GM21576 (cell line): ENCODE data around the gene NSG1.
"Not testable (repeated sequence)": the region's sequence is repeated elsewhere in the genome, so short reads cannot be mapped to it uniquely, and the experiment has no call there.

Experiments used
- ATAC-seq: cut with Tn5 transposase; IDR thresholded peaks from one replicate; pipeline ENCODE4 v1.9.1; 2021; ENCODE audit warnings: mild to moderate bottlenecking, moderate library complexity; ENCODE audit not compliant: unreplicated experiment

The NSG1 gene

GRCh38 chr4:4415107-4415805 is 28.4 kb downstream of the NSG1 start:
- ATAC-seq, result no peak

GRCh38 chr4:4415806-4416805 is 29.2 kb downstream of the NSG1 start:
- no peak for ATAC-seq

- no peak for ATAC-seq
Observed at GRCh38 chr4:4416981-4417380, 30.1 kb downstream of the NSG1 start.

DNA sequence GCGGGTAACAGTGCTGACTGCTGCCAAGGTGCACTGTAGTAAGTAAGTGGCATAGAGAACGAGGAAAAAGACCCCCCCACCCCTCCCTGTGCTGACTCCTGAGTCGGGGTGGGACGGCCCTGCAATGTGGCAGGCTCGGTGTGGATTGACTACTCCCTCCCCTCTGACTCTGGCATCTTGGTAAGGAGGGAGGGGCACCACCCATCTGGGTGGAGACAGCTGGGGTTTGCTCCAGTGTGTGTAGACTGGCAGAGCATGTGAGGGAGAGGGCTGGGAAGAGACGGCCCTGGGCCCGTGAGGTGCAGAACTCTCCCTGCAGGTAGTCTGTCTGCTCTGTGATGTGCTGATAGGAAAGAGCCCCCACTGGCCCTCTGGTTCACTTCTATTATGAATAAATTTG is 31.0 kb downstream of the NSG1 start:
- no peak for ATAC-seq

GRCh38 chr4:4418676-4419390 is 31.9 kb downstream of the NSG1 start:
- no peak for ATAC-seq

GRCh38 chr4:4419896-4420295 is 33.0 kb downstream of the NSG1 start:
- ATAC-seq, result no peak

DNA sequence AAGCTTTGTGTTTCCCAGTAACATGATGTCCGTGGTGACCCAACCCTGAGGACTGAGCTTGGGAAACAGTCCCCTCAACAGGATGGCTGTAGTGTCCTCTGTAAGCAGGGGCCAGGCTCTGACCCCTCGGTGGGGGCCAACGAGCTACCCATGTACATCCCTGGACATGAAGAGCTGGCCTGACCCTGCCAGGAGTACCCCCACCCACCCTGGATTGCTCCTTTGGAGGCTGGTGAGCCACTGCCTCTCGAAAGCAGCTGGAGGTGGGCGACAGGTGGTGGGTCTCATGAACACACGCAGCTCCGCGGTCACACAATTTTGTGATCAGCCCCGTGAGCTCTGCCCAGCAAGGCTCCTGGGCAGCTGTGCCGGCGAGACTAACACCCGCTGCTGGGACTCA is 33.5 kb downstream of the NSG1 start:
- ATAC-seq, result no peak

DNA sequence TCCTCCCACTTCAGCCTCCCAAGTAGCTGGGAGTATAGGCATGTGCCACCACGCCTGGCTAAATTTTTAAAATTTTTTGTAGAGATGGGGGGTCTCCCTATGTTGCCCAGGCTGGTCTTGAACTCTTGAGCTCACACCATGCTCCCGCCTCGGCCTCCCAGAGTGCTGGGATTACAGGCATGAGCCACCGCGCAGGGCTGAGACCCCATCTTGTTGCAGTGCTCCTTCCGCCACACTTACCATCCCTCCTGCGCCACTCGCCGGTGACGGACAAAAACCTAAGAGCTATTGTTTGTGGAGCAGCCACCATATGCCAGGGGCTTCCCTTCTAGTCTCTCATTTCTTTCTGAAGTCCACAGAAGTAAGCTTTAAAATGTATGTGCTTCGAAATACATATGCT is 34.5 kb downstream of the NSG1 start:
- ATAC-seq, result no peak

- not testable (repeated sequence) for ATAC-seq
Observed at GRCh38 chr4:4422117-4422516, 35.2 kb downstream of the NSG1 start.

GRCh38 chr4:4422856-4423499 is 36.1 kb downstream of the NSG1 start:
- ATAC-seq, result no peak

GRCh38 chr4:4423706-4424498 is 37.0 kb downstream of the NSG1 start:
- no peak for ATAC-seq

DNA sequence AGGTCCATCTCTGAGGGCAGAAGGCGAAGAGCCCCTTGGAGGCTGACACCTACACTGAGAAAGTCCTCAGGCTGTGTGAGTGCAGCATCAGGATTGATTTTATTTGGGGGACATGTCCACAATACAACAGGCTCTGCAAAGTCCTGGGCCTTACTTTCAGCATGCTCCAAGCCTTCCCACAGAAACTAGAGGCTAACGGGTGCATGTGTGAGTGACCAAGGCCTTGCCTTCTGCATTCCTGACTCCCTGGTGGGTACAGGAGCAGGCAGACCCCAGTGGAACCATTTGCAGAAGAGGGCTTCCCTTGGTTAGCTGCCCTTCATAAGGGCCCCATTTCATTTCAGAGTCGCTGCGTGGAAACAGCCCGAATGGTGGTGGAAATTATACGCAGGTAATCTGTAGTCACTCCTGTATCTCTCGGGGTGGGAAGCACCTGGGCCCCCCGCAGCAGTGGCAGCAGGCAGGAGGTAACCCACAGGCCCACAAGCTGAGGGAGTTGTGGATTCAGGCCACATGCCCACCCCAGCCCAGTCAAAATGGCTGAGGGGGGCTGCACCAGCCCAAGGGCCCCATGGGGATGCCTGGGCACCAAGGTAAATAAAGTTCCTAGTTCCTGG is 37.7 kb downstream of the NSG1 start:
- ATAC-seq, result no peak

GRCh38 chr4:4425119-4425690 is 38.3 kb downstream of the NSG1 start:
- no peak for ATAC-seq

GRCh38 chr4:4425696-4426095 is 38.8 kb downstream of the NSG1 start:
- ATAC-seq, result no peak

DNA sequence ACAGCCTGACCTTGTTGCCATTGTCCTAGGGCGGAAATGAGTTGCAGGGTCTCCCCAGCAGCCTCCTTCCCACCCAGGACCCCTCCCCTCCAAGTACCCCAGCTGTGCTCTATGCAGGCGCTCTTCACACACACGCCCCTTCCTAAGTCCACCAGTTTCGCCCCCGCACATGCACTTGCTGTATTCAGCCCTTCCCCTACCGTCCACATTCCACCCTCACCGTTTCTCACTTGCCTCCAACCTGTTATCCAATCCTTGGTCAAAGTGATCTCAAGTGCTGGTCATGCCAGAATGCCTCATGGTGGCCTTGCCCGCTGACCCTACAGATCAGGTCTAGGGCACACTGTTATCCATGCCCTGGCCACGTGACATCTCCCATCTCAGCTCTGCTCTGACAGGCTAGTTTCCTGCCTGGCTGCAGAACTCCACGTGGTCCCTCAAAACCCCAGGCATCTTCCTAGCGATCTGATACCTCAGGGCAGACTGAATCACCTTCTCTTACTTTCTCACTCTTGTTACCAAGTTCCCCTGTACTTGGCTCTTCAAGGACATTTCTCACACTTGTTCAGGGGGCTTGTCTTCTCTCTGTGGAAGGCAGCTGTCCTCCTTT is 39.7 kb downstream of the NSG1 start:
- ATAC-seq, result no peak

DNA sequence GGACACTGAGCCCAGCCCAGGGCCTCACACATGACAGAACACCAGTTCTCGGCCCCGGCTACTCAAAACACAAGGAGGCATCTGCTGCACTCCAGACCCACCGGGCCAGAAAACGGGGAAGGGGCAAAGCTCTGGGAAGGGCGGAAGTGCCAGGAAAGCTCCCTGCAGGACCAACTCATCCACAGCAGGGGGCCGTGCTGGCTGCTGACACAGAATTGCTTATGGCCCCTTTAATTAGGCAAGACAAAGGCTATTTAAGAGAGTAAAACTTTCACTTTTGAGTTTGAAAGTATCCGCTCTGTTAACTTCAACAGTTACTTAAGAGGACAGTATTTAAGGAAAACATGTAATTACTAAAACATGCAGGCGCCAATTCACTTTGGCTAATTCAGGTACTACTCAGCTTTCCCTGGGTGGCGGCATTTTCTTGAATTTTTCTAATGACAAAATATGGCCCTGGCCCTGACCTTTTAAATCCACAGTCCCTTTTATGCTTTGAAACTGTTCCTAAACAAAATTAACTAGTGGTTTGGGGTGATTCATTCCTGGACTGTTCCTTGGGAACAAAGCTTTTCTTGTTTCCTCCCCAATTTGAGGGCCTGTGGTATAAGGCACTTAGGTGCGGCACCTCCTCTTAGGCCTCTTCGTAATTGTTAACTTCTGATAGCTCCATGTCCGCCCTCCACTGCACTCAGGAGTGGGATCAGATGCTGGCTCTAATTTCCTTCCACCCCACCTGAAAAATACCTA is 40.4 kb downstream of the NSG1 start:
- no peak for ATAC-seq

GRCh38 chr4:4427886-4428285 is 41.0 kb downstream of the NSG1 start:
- no peak for ATAC-seq
